ENCODE measurements around the gene AP1S3.
"Not testable (repeated sequence)": the region's sequence is repeated elsewhere in the genome, so short reads cannot be mapped to it uniquely, and the experiment has no call there.

AP1S3 gene

GRCh38 chr2:223805008-223805407 lies 32.4 kb downstream of the AP1S3 start:
- DNase-seq (ENCODE audit: low read depth in 2 of 2, low spot score in 1 of 2), result no peak

- no peak for DNase-seq (ENCODE audit: low read depth in 2 of 2, low spot score in 1 of 2)
These were observed 35.6 kb downstream of the AP1S3 start for GRCh38 chr2:223801736-223802135.

GRCh38 chr2:223800908-223801307 lies 36.5 kb downstream of the AP1S3 start:
- DNase-seq (ENCODE audit: low read depth in 2 of 2, low spot score in 1 of 2), result no peak

- DNase-seq (ENCODE audit: low read depth in 2 of 2, low spot score in 1 of 2), result no peak
These were observed 39.3 kb downstream of the AP1S3 start for GRCh38 chr2:223797811-223798721.

GRCh38 chr2:223797037-223797436 lies 40.3 kb downstream of the AP1S3 start:
- no peak for DNase-seq (ENCODE audit: low read depth in 2 of 2, low spot score in 1 of 2)

- no peak for DNase-seq (ENCODE audit: low read depth in 2 of 2, low spot score in 1 of 2)
These were observed 48.0 kb downstream of the AP1S3 start for GRCh38 chr2:223789423-223789822.

- no peak for DNase-seq (ENCODE audit: low read depth in 2 of 2, low spot score in 1 of 2)
These were observed 48.6 kb downstream of the AP1S3 start for GRCh38 chr2:223788826-223789225.

GRCh38 chr2:223788106-223788505 lies 49.3 kb downstream of the AP1S3 start:
- DNase-seq (ENCODE audit: low read depth in 2 of 2, low spot score in 1 of 2), result not testable (repeated sequence)

GRCh38 chr2:223787358-223787757 lies 50.0 kb downstream of the AP1S3 start:
- DNase-seq (ENCODE audit: low read depth in 2 of 2, low spot score in 1 of 2), result no peak

GRCh38 chr2:223786943-223787342 lies 50.4 kb downstream of the AP1S3 start:
- DNase-seq (ENCODE audit: low read depth in 2 of 2, low spot score in 1 of 2), result no peak

- no peak for DNase-seq (ENCODE audit: low read depth in 2 of 2, low spot score in 1 of 2)
These were observed 51.1 kb downstream of the AP1S3 start for GRCh38 chr2:223786236-223786635.

- DNase-seq (ENCODE audit: low read depth in 2 of 2, low spot score in 1 of 2), result no peak
These were observed 53.1 kb downstream of the AP1S3 start for GRCh38 chr2:223784221-223784772.

GRCh38 chr2:223782629-223783028 lies 54.8 kb downstream of the AP1S3 start:
- no peak for DNase-seq (ENCODE audit: low read depth in 2 of 2, low spot score in 1 of 2)

- no peak for DNase-seq (ENCODE audit: low read depth in 2 of 2, low spot score in 1 of 2)
These were observed 55.8 kb downstream of the AP1S3 start for GRCh38 chr2:223781560-223781959.

- no peak for DNase-seq (ENCODE audit: low read depth in 2 of 2, low spot score in 1 of 2)
These were observed 57.5 kb downstream of the AP1S3 start for GRCh38 chr2:223779877-223780276.

- no peak for DNase-seq (ENCODE audit: low read depth in 2 of 2, low spot score in 1 of 2)
These were observed 63.2 kb downstream of the AP1S3 start for GRCh38 chr2:223774193-223774592.

GRCh38 chr2:223772363-223772762 lies 65.0 kb downstream of the AP1S3 start:
- DNase-seq (ENCODE audit: low read depth in 2 of 2, low spot score in 1 of 2), result no peak

GRCh38 chr2:223771475-223771874 lies 65.9 kb downstream of the AP1S3 start:
- no peak for DNase-seq (ENCODE audit: low read depth in 2 of 2, low spot score in 1 of 2)

- DNase-seq (ENCODE audit: low read depth in 2 of 2, low spot score in 1 of 2), result no peak
These were observed 69.2 kb downstream of the AP1S3 start for GRCh38 chr2:223768179-223768578.

GRCh38 chr2:223767341-223767740 lies 70.0 kb downstream of the AP1S3 start:
- DNase-seq (ENCODE audit: low read depth in 2 of 2, low spot score in 1 of 2), result no peak

GRCh38 chr2:223765221-223765785 lies 72.1 kb downstream of the AP1S3 start:
- no peak for DNase-seq (ENCODE audit: low read depth in 2 of 2, low spot score in 1 of 2)

GRCh38 chr2:223764796-223765195 lies 72.6 kb downstream of the AP1S3 start:
- DNase-seq (ENCODE audit: low read depth in 2 of 2, low spot score in 1 of 2), result no peak
